ENCODE results near the gene MS4A1. TPM values are rescaled to one million over a fixed set of nuclear protein-coding genes. Genes with fewer than 3 reads are reported as not detected.

The MS4A1 gene
- total and polyA plus RNA-seq, 2 of the 4 experiments (the other 2 are of a cell fraction) = not detected

DNA sequence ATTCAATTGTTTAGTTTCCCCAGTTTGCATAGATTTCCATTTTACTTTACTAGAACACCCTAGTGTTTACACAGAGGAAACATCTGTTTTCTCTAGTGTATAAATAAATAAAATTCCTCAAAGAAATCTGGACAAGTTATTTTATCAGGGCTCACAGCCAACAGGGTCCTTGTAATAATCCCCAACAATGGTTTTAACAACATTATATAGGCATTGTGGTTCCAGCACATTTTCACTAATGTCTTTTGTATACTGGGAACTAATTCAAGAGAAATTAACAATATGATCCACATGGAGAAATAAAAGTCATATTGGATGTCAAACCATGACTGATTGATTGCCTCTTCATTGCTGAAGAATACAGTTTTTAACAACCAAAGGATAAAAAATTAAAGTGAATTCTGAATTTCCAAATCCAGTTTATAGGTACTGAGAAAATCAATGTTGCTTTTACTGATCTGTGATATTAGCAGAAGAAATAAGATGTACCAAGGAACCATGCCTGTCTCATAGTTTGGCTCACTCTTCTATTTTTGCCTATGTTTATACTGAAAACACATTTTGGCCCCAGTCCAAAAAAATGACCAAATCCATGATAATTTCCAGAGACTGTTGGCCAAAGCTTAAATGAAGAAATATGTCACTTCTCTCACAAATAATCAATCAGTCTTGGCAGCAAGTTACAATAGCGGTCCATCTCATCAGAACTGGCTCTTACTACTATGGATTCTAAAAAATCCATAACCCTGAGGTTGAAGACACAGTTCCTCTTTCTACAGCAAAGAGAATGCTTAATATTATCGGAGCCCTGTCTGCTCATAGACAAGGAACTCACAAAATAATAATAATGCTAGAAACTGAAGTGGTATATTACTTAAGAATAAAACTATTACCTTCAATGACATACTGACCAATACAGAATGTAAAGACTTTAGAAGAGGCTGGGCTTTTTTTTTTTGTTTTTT lies 58.1 kb downstream of the MS4A1 start:
- H3K27me3 ChIP-seq (ENCODE audit: control insufficient read depth, insufficient read depth, low read length) = no peaks in the 10 kb centered on the region
- no peak overlapping the region for H2BK120ac ChIP-seq (ENCODE audit: low read depth, low read length)
- H2AK9ac ChIP-seq (replicated peaks; ENCODE audit: low read depth, low read length, poor library complexity) = no peak overlapping the region
- no peak overlapping the region for H3K9ac ChIP-seq (ENCODE audit: low read depth, low read length)
- H3K56ac ChIP-seq (ENCODE audit: extremely low read depth, insufficient read depth, low read length) = no peak overlapping the region
- H3K4ac ChIP-seq (ENCODE audit: low read depth, low read length) = no peak overlapping the region
- no peaks in the 10 kb centered on the region for H3K79me1 ChIP-seq (ENCODE audit: low read depth in 1 of 2, low read length in 2 of 2)
- intact Hi-C loops (cut with micrococcal nuclease) (no loop called here), dilution Hi-C loops (cut with HindIII; ENCODE audit: low sequenced_read_pairs, unreplicated experiment) (no loop called here), in situ Hi-C loops (cut with MboI; ENCODE audit: low sequenced_read_pairs) (no loop called here)
- no peaks in the 10 kb centered on the region for H4K20me1 ChIP-seq (ENCODE audit: insufficient read depth, low read length)
- H2BK15ac ChIP-seq (ENCODE audit: low read depth, low read length) = no peak overlapping the region
- no peak overlapping the region for H3K23ac ChIP-seq (ENCODE audit: low read depth, low read length)
- H2BK20ac ChIP-seq (ENCODE audit: low read depth, low read length) = no peak overlapping the region
- POLR2A ChIA-PET (ENCODE audit: unreplicated experiment) = no interaction called here
- no peak overlapping the region for H3K18ac ChIP-seq (ENCODE audit: low read depth, low read length)
- CTCF ChIA-PET = no interaction called here
- H3K4me3 ChIP-seq (ENCODE audit: insufficient read depth, low read depth, low read length) = no peak overlapping the region
- no peak overlapping the region for H4K8ac ChIP-seq (ENCODE audit: low read depth in 2 of 2, low read length in 2 of 2)
- H3K14ac ChIP-seq (replicated peaks; ENCODE audit: low read depth, low read length) = no peak overlapping the region
- BruUV-seq (replicated peaks) = no TSS peak
- ATAC-seq (ENCODE audit: low read depth) = no peak
- no peak overlapping the region for H2AFZ ChIP-seq (replicated peaks; ENCODE audit: low read length, poor library complexity)
- H3K4me1 ChIP-seq (ENCODE audit: control insufficient read depth, insufficient read depth, low read length) = no peaks in the 10 kb centered on the region
- H3K9me1 ChIP-seq (ENCODE audit: insufficient read depth, low read length) = no peaks in the 10 kb centered on the region
- no peak overlapping the region for H3K27ac ChIP-seq (ENCODE audit: insufficient read depth, low read length)
- no peak overlapping the region for H4K5ac ChIP-seq (ENCODE audit: low read depth, low read length)
- no peaks in the 10 kb centered on the region for H3K36me3 ChIP-seq (ENCODE audit: control insufficient read depth, insufficient read depth, low read length)
- whole genome bisulfite sequencing, 2 experiments (ENCODE audit: extremely low coverage in 2 of 2, insufficient read length in 1 of 2) = no CpG with 5 or more reads among the region's 2 CpGs
- no peak overlapping the region for H3K4me2 ChIP-seq (ENCODE audit: low read depth, low read length)
- no peak for DNase-seq
- peaks cover 3% of the 10 kb centered on the region; the same call in 1 of the 2 replicates for H3K9me3 ChIP-seq (ENCODE audit: control insufficient read depth, insufficient read depth, low read length)
- H2AK5ac ChIP-seq (ENCODE audit: low read depth, low read length) = no peak overlapping the region
- H2BK5ac ChIP-seq (ENCODE audit: low read depth, low read length, poor library complexity, severe bottlenecking) = no peak overlapping the region
- no peak overlapping the region for H4K91ac ChIP-seq (ENCODE audit: insufficient read depth, low read depth, low read length)
- TF ChIP-seq POLR2A (IDR thresholded peaks at IDR 0.05; ENCODE audit: low read depth, low read length) (no peak), RFX5 (IDR thresholded peaks at IDR 0.05; ENCODE audit: low read depth, low read length) (no peak), FOS (IDR thresholded peaks at IDR 0.05; ENCODE audit: low read depth, low read length) (no peak), MAZ (IDR thresholded peaks at IDR 0.05; ENCODE audit: borderline replicate concordance, low read depth, low read length) (no peak), MAFK (IDR thresholded peaks at IDR 0.05; ENCODE audit: low read depth, low read length) (no peak), CHD1 (IDR thresholded peaks at IDR 0.05; ENCODE audit: low read depth, low read length) (no peak), SMC3 (IDR thresholded peaks at IDR 0.05; ENCODE audit: low read depth, low read length) (no peak), RCOR1 (IDR thresholded peaks at IDR 0.05; ENCODE audit: insufficient replicate concordance, low read length) (no peak), RAD21 (IDR thresholded peaks at IDR 0.05; ENCODE audit: low read length) (no peak), NFE2L2 (IDR thresholded peaks at IDR 0.05; ENCODE audit: low read depth, low read length) (no peak), ELK1 (IDR thresholded peaks at IDR 0.05; ENCODE audit: borderline replicate concordance, low read depth, low read length) (no peak), CEBPB (IDR thresholded peaks at IDR 0.05; ENCODE audit: low read depth, low read length) (no peak), MXI1 (IDR thresholded peaks at IDR 0.05; ENCODE audit: borderline replicate concordance, low read depth, low read length) (no peak)
- TF ChIP-seq, protein P1, sequence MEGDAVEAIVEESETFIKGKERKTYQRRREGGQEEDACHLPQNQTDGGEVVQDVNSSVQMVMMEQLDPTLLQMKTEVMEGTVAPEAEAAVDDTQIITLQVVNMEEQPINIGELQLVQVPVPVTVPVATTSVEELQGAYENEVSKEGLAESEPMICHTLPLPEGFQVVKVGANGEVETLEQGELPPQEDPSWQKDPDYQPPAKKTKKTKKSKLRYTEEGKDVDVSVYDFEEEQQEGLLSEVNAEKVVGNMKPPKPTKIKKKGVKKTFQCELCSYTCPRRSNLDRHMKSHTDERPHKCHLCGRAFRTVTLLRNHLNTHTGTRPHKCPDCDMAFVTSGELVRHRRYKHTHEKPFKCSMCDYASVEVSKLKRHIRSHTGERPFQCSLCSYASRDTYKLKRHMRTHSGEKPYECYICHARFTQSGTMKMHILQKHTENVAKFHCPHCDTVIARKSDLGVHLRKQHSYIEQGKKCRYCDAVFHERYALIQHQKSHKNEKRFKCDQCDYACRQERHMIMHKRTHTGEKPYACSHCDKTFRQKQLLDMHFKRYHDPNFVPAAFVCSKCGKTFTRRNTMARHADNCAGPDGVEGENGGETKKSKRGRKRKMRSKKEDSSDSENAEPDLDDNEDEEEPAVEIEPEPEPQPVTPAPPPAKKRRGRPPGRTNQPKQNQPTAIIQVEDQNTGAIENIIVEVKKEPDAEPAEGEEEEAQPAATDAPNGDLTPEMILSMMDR (conservative IDR thresholded peaks at IDR 0.05; ENCODE audit: low read depth, low read length) = no peak
- TF ChIP-seq, protein P2, sequence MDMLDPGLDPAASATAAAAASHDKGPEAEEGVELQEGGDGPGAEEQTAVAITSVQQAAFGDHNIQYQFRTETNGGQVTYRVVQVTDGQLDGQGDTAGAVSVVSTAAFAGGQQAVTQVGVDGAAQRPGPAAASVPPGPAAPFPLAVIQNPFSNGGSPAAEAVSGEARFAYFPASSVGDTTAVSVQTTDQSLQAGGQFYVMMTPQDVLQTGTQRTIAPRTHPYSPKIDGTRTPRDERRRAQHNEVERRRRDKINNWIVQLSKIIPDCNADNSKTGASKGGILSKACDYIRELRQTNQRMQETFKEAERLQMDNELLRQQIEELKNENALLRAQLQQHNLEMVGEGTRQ (IDR thresholded peaks at IDR 0.05; ENCODE audit: low read depth, low read length) = no peak
